Hematopoietic multipotent progenitor cell treated with erythropoietin and hydrocortisone succinate and interleukin-3 and kit ligand, for 15 days (in vitro differentiated cells): Measurements from ENCODE around the gene ABHD12B.
"Not testable (repeated sequence)": the region's sequence is repeated elsewhere in the genome, so short reads cannot be mapped to it uniquely, and the experiment has no call there.

Source experiments
- DNase-seq: peaks from one replicate; pipeline ENCODE4 v3.0.0-alpha.2; 2015; ENCODE audit warnings: low spot score

ABHD12B gene

DNA sequence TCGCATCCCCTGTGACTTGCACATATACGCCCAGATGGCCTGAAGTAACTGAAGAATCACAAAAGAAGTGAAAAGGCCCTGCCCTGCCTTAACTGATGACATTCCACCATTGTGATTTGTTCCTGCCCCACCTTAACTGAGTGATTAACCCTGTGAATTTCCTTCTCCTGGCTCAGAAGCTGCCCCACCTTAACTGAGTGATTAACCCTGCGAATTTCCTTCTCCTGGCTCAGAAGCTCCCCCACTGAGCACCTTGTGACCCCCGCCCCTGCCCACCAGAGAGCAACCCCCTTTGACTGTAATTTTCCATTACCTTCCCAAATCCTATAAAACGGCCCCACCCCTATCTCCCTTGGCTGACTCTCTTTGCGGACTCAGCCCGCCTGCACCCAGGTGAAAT lies 24.6 kb downstream of the ABHD12B start:
- DNase-seq: not testable (repeated sequence)

- not testable (repeated sequence) for DNase-seq
Measured at GRCh38 chr14:50897005-50897404, 25.2 kb downstream of the ABHD12B start.

DNA sequence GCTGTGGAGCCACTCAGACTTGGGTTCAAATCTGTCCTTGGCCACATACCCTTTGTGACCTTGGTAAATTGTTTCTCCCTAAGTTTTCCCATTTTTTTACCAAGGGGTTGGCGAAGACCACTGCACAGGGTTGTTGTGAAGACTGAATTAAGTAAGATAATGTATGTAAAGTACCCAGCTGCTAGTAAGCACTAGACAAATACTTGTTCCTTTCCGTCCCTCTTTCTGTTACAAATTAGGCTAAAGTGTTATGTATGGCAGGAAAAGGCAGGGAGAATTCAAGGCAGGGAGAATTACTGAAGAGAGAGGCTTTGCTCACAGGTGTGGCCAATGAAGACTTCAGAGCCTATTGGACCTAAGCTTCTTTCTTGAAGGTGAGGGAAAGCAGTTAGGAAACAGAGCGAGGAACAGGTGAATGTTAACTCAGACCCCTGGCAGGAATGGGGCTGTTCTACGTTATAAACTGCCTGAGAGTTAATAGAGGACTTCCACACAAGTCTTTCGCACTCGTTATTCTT lies 25.9 kb downstream of the ABHD12B start:
- no peak for DNase-seq

GRCh38 chr14:50901361-50901760 lies 29.5 kb downstream of the ABHD12B start:
- no peak for DNase-seq

DNA sequence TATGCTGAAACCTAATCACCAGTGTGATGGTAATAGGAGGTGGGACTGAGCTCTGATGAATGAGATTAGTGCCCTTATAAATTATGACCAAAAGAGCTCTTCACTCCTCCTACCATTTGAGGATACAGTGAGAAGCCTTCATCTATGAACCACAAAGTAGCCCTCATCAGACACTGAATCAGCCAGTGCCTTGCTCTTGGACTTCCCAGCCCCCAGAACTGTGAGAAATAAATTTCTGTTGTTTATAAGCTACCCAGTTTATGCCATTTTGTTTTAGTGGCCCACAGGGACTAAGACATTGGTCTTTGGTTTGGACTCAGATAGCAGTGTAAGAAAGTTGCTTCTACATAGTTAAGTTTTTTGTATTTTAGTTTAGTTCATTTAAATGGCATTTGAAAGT lies 32.9 kb downstream of the ABHD12B start:
- no peak for DNase-seq

GRCh38 chr14:50906326-50907065 lies 34.6 kb downstream of the ABHD12B start:
- no peak for DNase-seq

DNA sequence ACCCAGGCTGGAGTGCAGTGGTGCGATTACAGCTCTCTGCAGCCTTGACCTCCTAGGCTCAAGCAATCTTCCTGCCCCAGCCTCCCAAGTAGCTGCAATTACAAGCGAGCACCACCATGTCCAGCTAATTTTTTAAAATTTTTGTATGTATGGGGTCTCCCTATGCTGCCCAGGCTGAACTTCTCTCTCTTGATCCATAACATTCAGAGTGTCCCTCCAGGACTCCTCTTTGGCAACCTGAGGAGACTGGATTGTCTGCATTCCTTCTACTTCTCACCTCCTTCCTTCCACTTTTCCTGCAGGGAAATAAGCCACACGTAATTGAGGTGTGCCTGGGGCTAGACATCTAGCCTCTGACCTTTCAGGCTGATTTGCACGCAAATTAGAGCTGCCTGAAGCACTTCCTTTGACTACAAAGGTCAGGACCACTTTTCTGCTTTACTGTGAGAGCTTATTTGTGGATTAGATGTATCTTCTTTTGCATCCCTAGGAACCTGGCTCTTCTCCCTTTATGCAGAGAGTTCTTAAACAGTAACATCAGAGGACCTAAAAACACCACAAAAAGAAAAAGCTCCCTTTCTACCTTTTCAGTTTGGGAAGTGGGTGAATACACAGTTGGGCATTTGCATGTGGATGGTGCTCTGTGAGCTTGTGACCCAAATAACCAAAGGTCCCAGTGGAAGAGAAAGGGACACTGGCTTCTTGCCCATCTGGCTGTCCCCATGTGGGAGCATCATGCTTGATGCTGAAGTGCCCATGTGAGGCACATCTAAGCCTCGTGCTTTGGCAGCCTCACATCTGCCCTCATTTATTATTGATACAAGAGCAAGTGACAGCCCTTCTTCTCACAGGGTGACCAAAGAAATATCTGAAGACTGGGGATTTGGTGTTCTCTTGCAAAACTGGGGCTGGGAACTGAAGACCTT lies 38.9 kb downstream of the ABHD12B start:
- DNase-seq: no peak

DNA sequence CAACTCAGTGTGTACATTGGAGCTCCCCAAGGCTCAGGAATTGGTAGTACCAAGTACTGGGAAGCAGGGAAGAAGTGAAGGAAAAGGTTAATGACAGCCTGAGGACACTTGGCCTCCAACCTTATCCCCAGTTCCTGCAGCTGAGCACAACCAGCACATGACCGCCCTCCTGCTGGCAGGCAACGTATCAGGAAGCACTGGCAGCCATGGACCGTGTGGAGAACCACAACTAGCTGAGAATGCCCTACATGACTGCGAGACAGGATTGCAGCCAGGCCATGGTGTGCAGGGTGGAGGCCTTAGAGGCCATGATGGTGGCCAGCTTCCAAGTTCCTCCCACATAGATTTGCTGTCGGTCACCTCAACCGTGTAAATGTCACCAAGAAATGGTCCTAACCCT lies 45.6 kb downstream of the ABHD12B start:
- DNase-seq: no peak

GRCh38 chr14:50919524-50919923 lies 47.7 kb downstream of the ABHD12B start:
- not testable (repeated sequence) for DNase-seq

DNA sequence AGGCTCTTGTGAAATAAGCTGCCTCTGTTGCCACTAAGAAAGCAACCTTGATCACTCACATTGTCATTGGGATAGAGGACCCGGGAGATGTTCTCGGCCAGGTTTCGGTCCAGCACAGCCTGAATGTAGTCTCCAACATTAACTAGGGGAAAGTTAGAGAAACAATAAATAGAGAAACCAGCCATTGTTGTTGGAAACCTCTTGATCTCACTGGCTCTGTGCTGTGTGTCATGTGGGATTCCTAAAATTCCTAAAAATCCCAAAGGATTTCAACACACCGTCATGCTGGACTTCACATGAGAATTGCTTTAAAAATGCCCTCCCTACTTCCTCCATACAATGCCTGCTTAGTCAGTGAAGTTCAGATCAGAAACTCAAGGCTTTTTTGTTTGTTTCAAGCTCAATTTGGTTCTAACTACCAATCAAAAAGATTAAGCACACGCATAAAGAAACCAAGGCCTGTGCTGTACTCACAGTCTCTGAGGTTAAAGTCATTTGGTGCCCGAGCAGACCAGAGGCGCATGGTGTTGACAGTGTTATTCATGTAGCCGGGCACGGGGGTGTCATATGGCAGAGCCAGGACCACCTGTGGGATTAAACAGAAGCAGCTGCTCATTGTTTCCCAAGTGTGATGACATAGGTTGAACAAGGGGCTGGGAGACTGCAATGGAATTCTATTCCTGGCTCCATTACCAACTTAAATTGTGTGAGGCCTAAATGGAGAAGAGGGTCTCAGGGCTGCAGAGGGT lies 48.8 kb downstream of the ABHD12B start:
- no peak for DNase-seq

DNA sequence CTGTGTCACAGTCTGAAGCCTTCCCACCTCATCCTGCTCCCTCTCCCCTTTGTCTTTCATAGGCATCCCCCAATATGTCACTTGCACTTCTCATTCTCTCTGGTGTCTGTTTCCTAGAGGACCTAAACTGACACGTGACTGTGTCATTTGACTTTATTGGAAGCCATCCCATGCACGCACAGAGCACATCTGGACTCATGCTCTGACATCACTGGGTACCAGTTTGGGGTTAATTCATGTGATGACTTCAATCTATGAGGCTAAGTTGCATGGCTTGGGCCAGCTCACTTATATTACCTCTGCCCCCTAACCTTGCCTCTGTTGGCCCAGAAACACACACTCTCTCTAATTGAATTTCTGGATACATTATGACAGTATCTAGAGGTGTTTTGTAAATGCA lies 51.0 kb downstream of the ABHD12B start:
- DNase-seq: no peak

- no peak for DNase-seq
Measured at GRCh38 chr14:50924236-50924635, 52.4 kb downstream of the ABHD12B start.

DNA sequence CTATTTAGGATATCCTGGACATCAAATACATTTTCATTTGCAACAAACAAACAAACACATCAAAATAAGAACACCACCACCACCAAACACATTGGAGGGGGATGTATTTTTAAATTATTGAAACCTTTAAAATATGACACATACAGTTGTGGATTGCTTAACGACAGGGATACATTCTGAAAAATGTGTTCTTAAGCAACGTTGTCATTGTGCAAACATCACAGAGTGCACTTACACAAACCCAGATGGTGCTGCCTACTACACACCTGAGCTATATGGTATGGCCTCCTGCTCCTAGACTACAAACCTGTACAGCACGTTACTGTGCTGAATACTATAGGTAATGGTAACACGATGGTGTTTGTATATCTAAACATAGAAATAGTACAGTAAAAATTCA lies 53.0 kb downstream of the ABHD12B start:
- no peak for DNase-seq

DNA sequence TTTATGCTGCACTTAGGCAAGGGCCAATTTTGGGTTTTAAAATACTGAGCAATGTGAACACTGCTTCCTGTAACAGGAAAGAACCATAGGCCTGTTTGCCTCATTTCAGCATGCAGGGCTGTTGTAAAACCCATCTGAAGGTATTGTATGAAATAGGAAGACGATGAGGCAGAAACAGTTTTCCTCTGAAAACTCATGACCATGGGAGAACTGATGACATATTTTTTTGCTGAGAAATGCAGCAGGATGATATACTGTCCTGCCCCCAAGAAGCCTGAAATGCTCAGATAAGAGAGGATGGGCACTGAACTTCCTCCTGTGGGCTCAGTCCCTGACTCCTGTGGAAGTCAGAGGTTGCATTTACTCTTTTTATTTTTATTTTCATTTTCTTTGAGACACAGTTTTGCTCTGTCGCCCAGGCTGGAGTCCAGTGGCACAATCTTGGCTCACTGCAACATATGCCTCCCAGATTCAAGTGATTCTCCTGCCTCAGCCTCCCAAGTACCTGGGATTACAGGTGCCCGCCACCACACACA lies 55.1 kb downstream of the ABHD12B start:
- DNase-seq: peak; percentile 54

DNA sequence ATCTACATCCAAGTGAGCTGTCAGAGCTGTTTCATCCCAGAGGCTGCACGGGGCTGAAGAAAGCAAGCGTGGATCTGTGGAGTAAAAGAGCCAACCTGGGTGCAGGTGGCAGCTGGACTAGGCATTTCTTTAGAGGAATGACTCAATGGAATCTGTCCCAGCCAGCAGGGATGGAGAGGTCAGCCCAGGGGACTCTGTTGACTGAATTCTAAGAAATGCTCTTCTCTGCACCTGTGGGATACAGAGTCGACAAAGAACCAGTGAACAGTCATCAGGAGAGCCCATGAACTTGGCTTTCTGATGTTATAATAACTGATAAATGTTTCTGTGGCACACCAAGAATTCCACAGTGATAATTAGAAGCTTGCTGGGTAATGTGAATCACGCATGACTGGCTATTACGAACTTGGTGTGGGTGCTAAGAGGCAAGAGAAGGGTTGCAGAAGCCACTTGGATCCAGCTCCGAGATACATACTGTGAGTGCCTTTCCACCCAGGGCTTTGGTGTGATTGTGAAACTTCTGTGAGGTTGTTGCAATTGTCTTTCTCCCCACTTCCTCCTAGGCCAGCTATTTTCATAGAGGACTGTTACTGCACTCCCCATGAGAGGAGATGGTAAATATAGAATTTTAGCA lies 56.3 kb downstream of the ABHD12B start:
- no peak for DNase-seq

GRCh38 chr14:50929506-50929905 lies 57.7 kb downstream of the ABHD12B start:
- DNase-seq: no peak

DNA sequence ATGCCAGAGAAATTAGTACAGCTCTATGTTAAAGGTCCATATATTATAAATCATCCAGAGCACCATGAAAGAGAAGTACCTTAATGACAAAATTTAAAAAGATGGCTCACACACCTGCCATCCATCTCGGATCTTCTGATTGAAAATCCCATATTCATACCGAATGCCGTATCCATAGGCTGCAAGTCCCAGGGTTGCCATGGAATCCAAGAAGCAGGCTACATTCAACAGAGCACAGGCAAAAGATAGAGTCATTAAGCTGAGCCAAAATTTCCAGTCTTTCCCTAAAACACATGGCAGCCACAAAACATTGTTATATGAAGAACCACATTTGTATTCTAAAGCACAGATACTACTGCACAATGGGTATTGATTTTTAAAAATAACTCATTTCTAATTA lies 59.7 kb downstream of the ABHD12B start:
- DNase-seq: no peak

GRCh38 chr14:50932156-50932555 lies 60.3 kb downstream of the ABHD12B start:
- no peak for DNase-seq

- no peak for DNase-seq
Measured at GRCh38 chr14:50932592-50933495, 61.0 kb downstream of the ABHD12B start.
